ENCODE measurements around the gene UBE2F. TPM values are rescaled to one million over a fixed set of nuclear protein-coding genes. Genes with fewer than 3 reads are reported as not detected.
A peak's percentile ranks its signal among the peaks of the same experiment; 100 is the strongest.

The UBE2F gene
- total and polyA plus RNA-seq, 3 donors from 2014 or later = 68.3 to 77.8 (median 72.8) TPM

DNA sequence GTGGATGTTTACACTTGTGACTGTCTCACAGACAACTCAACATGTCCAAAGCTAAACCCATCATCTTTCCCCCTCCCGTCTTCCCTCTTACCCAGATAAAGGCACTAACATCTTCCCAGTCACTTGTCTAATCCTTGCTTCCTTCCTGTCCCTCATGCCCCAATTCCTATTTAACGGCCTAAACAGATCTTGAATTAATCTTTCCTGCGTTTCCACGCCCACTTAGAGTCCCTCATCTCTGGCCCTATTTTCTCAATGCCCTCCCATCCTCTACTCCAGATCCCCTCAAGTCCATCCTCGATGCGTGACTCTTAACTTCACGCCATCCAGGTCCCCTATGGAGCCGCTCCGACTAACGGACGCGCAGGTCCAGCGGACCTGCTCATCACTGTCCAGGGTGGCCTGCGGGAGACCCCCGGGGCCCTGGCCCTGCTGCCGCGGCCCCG lies 93.3 kb downstream of the UBE2F start:
- peak overlapping the region; percentile 88 to 94 for H3K27ac ChIP-seq
- H3K27me3 ChIP-seq = no peaks in the 10 kb centered on the region
- WGBS, 2 donors = 0 to 1% methylated on average over 15 to 18 of the region's 18 CpGs
- DNase-seq = peak; percentile 18
- H3K36me3 ChIP-seq (ENCODE audit: low read depth, missing control alignments) = no peaks in the 10 kb centered on the region
- peaks cover 13% of the 10 kb centered on the region for H3K4me1 ChIP-seq
- peak overlapping the region; percentile 91 to 98 for H3K4me3 ChIP-seq
- TF ChIP-seq, protein P1, sequence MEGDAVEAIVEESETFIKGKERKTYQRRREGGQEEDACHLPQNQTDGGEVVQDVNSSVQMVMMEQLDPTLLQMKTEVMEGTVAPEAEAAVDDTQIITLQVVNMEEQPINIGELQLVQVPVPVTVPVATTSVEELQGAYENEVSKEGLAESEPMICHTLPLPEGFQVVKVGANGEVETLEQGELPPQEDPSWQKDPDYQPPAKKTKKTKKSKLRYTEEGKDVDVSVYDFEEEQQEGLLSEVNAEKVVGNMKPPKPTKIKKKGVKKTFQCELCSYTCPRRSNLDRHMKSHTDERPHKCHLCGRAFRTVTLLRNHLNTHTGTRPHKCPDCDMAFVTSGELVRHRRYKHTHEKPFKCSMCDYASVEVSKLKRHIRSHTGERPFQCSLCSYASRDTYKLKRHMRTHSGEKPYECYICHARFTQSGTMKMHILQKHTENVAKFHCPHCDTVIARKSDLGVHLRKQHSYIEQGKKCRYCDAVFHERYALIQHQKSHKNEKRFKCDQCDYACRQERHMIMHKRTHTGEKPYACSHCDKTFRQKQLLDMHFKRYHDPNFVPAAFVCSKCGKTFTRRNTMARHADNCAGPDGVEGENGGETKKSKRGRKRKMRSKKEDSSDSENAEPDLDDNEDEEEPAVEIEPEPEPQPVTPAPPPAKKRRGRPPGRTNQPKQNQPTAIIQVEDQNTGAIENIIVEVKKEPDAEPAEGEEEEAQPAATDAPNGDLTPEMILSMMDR (IDR thresholded peaks at IDR 0.05) = no peak
- TF ChIP-seq POLR2A (IDR thresholded peaks at IDR 0.05) = no peak
- no peaks in the 10 kb centered on the region for H3K9me3 ChIP-seq
- intact Hi-C loops (cut with DNase I; ENCODE audit: low total_unique reads) = no loop called here

DNA sequence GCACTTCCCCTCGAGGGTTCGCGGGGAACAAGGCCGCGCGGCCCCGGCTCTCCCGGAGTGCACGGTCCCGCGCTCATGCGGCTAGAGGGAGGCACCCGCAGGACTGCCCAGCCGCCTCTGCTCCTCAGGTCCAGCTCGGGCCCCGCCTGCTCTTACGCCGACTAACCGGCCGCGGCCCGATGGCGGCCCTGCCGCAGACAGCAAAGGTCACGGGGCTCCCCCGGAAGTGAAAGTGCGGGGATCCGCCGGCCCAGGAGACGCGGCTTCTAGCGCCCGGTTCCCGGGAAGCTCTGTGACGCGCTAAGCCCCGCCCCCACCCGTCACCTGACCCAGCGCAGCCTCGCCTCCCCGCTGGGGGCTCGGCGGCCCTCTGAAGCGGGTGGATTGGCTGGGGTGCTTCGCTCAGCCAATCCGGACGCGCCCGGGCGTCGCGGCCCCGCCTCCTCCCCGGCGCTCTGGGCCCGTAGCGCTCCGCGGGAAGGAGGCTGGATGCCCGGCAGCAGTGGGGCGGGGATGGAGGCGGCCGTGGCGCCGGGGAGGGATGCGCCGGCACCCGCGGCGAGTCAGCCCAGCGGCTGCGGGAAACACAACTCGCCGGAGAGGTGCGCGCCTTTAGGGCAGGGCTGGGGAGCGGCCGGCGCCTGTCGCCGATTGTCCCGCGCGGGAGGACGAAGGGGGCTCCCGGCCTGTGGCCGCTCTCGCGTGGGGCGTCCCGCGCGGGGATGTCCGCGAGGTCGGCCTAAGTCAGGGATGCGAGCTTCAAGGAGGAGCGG lies 93.9 kb downstream of the UBE2F start, which contains the start of gene SCLY:
SCLY (plus strand) TSS at position 460 of the 773 bp plus-strand sequence; CDS start at position 514, 54 bp downstream.
- Histone ChIP-seq H3K4me1 (peaks cover 13% of the 10 kb centered on the region), H3K27me3 (no peaks in the 10 kb centered on the region), H3K27ac (peak within 1 kb of the TSS; percentile 88 to 94), H3K4me3 (peak within 1 kb of the TSS; percentile 91 to 98), H3K9me3 (no peaks in the 10 kb centered on the region), H3K36me3 (ENCODE audit: low read depth, missing control alignments) (no peaks in the 10 kb centered on the region)
- DNase-seq = peak; percentile 97
- 1 to 3% methylated on average over 6 to 36 of the region's 98 CpGs for WGBS, 2 donors
- intact Hi-C loops (cut with DNase I; ENCODE audit: low total_unique reads) = no loop called here
- peak; percentile 54 for TF ChIP-seq POLR2A (IDR thresholded peaks at IDR 0.05)
- TF ChIP-seq, protein P1 (IDR thresholded peaks at IDR 0.05) = peak in 1 of 3 experiments; percentile 25

DNA sequence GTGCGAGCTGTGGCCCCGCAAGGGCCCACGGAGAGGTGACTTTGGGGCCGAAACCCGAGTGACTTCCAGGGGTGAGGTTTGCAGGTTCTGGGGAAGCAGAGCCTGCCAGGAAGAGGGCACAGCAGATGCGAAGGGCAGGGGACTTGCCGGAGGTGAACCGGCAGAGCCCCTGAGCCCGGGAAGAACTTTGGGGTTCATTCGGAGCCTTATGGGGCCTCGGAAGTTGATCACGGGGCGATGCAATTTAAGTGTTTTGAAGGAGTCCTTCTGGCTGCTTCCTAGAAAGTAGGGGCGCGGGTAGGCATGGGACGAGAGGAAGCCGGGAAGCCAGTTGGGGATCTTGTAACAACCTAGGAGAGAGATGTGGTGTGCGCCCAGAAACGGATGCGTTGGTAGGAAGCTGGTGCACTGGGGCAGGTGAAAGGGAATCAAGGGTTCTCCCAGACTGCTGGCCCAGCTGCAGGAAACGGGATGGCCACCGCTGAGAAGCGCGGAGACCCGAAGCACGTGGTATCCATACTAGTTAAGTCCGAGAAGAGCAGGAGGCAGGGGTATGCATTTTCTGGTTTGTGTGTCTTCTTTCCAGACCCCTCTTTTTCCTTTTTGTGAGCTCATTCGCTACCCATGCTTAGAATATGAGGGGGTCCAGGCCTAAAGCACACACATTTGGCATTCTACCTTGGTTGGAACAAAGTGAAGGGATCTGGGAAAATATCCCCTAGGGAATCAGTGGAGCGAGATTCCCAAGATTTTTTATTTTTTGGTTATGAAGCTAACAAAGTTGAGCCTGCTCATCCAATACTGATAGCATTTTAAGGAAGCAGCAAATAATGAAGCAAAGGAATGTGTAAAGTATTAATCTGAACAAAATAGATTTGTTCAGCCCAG lies 94.7 kb downstream of the UBE2F start:
- Histone ChIP-seq H3K4me1 (peaks cover 13% of the 10 kb centered on the region), H3K36me3 (ENCODE audit: low read depth, missing control alignments) (no peaks in the 10 kb centered on the region), H3K27me3 (no peaks in the 10 kb centered on the region), H3K4me3 (peak overlapping the region; percentile 91 to 98), H3K9me3 (no peaks in the 10 kb centered on the region), H3K27ac (peak overlapping the region; percentile 28 to 78)
- peak; percentile 43 for DNase-seq
- intact Hi-C loops (cut with DNase I; ENCODE audit: low total_unique reads) = no loop called here
- WGBS, 2 donors = 2% methylated on average over 18 to 27 of the region's 29 CpGs
- TF ChIP-seq, protein P1 (IDR thresholded peaks at IDR 0.05) = no peak
- TF ChIP-seq POLR2A (IDR thresholded peaks at IDR 0.05) = no peak

DNA sequence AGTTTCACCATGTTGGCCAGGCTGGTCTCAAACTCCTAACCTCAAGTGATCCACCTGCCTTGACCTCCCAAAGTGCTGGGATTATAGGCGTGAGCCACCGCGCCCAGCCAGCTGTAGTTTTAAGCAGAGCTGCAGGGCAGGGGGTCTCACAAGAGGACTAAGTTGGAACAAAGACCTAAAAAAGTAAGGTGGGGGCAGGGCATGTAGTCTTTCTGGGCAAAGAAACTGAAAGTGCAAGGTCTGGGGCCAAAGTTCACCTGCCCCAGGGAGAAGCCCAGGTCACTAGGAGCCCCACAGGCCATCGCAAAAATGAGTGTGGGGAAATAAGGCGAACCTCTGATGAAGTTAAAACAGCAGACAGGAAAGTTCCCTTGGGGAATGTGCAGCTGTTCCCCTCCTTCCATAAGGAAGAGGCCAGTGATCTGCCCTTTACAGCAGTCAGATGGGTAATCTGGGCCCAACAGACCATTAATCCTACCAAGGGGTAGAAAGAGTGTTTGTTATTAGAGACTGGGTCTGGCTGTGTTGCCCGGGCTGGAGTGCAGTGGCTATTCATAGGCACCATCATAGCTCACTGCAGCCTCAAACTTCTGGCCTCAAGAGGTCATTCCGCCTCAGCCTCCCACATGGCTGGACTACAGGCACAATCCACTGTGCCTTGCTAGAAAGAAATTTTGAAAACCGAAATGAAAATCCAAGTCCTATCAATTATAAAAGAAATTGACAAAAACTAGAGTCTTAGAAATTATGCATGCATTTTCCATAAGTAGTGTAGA lies 96.8 kb downstream of the UBE2F start:
- Histone ChIP-seq H3K4me1 (peaks cover 13% of the 10 kb centered on the region), H3K36me3 (ENCODE audit: low read depth, missing control alignments) (no peaks in the 10 kb centered on the region), H3K27ac (no peak overlapping the region), H3K4me3 (no peak overlapping the region), H3K9me3 (no peaks in the 10 kb centered on the region), H3K27me3 (no peaks in the 10 kb centered on the region)
- intact Hi-C loops (cut with DNase I; ENCODE audit: low total_unique reads) = no loop called here
- no peak for DNase-seq
- no peak for TF ChIP-seq POLR2A (IDR thresholded peaks at IDR 0.05)
- TF ChIP-seq, protein P1 (IDR thresholded peaks at IDR 0.05) = no peak
- 82 to 94% methylated on average over 8 of the region's 8 CpGs for WGBS, 2 donors

Data from testis (tissue), 3 donors.